GM23248 (cell line): ENCODE measurements around the gene OST4. TPM values are rescaled to one million over a fixed set of nuclear protein-coding genes. Genes with fewer than 3 reads are reported as not detected.

ENCODE experiments used
- DNase-seq: peaks from one replicate; pipeline ENCODE4 v3.0.0-alpha.2; 2015
- H2AFZ ChIP-seq: fragments of 200-600 bp; sonication (generic); 2 replicates; pipeline ENCODE4 v1.6.1; 2016; ENCODE audit warnings: antibody characterized with exemption
- H3F3A ChIP-seq: fragments of 200-600 bp; sonication (generic); 2 replicates; pipeline ENCODE4 v1.6.1; 2016; ENCODE audit warnings: mild to moderate bottlenecking, antibody characterized with exemption, mixed run types; ENCODE audit not compliant: insufficient read depth
- H3K27ac ChIP-seq: fragments of 200-600 bp; sonication (generic); 2 replicates; pipeline ENCODE4 v1.5.1; 2016; ENCODE audit warnings: mild to moderate bottlenecking
- H3K27me3 ChIP-seq: fragments of 200-600 bp; sonication (generic); replicated peaks from 2 replicates; pipeline ENCODE4 v1.6.1; 2016; ENCODE audit warnings: mild to moderate bottlenecking; ENCODE audit not compliant: insufficient read depth
- H3K36me3 ChIP-seq: fragments of 200-600 bp; sonication (generic); 2 replicates; pipeline ENCODE4 v1.6.1; 2016; ENCODE audit warnings: low read depth, mild to moderate bottlenecking
- H3K4me1 ChIP-seq: fragments of 200-600 bp; sonication (generic); 2 replicates; pipeline ENCODE4 v1.6.1; 2016; ENCODE audit warnings: mild to moderate bottlenecking; ENCODE audit not compliant: insufficient read depth
- H3K4me2 ChIP-seq: fragments of 200-600 bp; sonication (generic); one replicate; pipeline ENCODE4 v1.6.1; 2016; ENCODE audit warnings: mild to moderate bottlenecking; ENCODE audit not compliant: unreplicated experiment
- H3K4me3 ChIP-seq: fragments of 200-600 bp; sonication (generic); 2 replicates; pipeline ENCODE4 v1.5.1; 2016; ENCODE audit warnings: mild to moderate bottlenecking
- H3K79me2 ChIP-seq: fragments of 200-600 bp; sonication (generic); 2 replicates; pipeline ENCODE4 v1.6.1; 2016; ENCODE audit warnings: mild to moderate bottlenecking; ENCODE audit not compliant: insufficient read depth
- H3K9ac ChIP-seq: fragments of 200-600 bp; sonication (generic); 2 replicates; pipeline ENCODE4 v1.6.1; 2016; ENCODE audit warnings: mild to moderate bottlenecking
- H3K9me2 ChIP-seq: fragments of 200-600 bp; sonication (generic); 2 replicates; pipeline ENCODE4 v1.6.1; 2016; ENCODE audit warnings: mixed run types, mild to moderate bottlenecking, moderate library complexity; ENCODE audit not compliant: insufficient read depth
- H3K9me3 ChIP-seq: fragments of 200-600 bp; sonication (generic); one replicate; pipeline ENCODE4 v1.6.1; 2017; ENCODE audit warnings: low read depth
- H4K20me1 ChIP-seq: fragments of 200-600 bp; sonication (generic); 2 replicates; pipeline ENCODE4 v1.6.0; 2016; ENCODE audit not compliant: insufficient read depth
- EZH2 ChIP-seq: fragments of 200-600 bp; sonication (generic); IDR thresholded peaks from 2 replicates; pipeline ENCODE4 v1.6.1; 2018; ENCODE audit warnings: antibody characterized with exemption, mild to moderate bottlenecking; ENCODE audit not compliant: insufficient read depth, poor library complexity, severe bottlenecking
- EZH2phosphoT487 ChIP-seq: fragments of 200-600 bp; sonication (generic); IDR thresholded peaks from 2 replicates; pipeline ENCODE4 v1.6.1; 2018; ENCODE audit warnings: antibody characterized with exemption, moderate library complexity, mild to moderate bottlenecking, low read depth; ENCODE audit not compliant: insufficient read depth
- WGBS, 2 experiments: methylation state at CpG; one replicate each; pipeline ENCODE4 v1.1.6; 2015 to 2017; ENCODE audit warnings: low lambda C conversion rate in 2 of 2, low coverage in 1 of 2; ENCODE audit errors: missing lambda C conversion rate in 2 of 2; 5-methylcytosine and 5-hydroxymethylcytosine counted together
- in situ Hi-C: fragments of 300-500 bp; cut with MboI; formaldehyde crosslinking; loops from 2 replicates; pipeline ENCODE4 v1.15.0; 2020
- polyA plus RNA-seq: library from polyadenylated mRNA; unstranded; fragments of >200 nt; fragmentation: Nextera tagmentation; extraction: Ambion mirVana; gene quantifications from 2 replicates; pipeline ENCODE4 v1.2.1, GENCODE V29; 2016
- total RNA-seq: library from RNA; depleted of rRNA; stranded (reverse); fragments of >200 nt; shearing (Covaris generic); gene quantifications from 2 replicates; pipeline ENCODE4 v1.2.3, GENCODE V29; 2014

Gene OST4
- total and polyA plus RNA-seq, 2 experiments from 2014 or later = 499 to 942 TPM

DNA sequence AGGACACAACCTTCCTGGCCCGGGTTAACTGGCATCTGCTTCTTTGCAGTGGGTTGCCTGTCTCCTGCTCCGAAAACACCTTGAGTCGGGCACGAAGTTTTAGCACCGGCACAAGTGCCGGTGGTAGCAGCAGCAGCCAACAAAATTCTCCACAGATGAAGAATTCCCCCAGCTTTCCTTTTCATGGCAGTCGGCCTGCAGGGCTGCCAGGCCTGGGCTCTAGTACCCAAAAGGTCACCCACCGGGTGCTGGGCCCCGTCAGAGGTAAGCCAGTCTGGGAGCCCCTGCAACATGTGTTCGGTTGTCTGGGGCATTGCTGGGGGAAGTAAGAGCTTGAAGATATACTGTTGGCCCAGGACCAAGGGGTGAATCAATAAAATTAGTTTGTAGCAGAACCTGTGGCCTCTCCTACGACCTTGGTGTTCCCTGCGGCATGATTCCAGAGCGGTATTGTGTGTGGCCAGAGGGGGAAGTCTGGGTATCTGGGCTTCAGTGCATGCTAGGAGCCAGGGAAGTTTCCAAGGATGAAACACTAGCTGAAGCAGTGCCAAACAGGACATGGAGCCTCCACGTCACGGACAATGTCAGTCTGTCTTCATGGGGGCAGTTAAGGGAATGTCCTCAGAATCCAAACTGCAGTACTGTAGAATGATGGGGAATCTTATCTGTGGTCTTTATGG lies 12.2 kb downstream of the OST4 start:
- no peaks in the 10 kb centered on the region for H3K9me2 ChIP-seq
- H3K36me3 ChIP-seq = peaks cover 10% of the 10 kb centered on the region; the same call in 1 of the 2 replicates
- no peak overlapping the region for H3K4me3 ChIP-seq
- H2AFZ ChIP-seq = no peak overlapping the region
- 83 to 86% methylated on average over 15 of the region's 15 CpGs for WGBS, 2 experiments
- no peaks in the 10 kb centered on the region for H3K9me3 ChIP-seq
- H4K20me1 ChIP-seq = no peaks in the 10 kb centered on the region
- in situ Hi-C loops = no loop called here
- no peak overlapping the region for H3K4me2 ChIP-seq
- no peak overlapping the region for H3K9ac ChIP-seq
- no peaks in the 10 kb centered on the region for H3K4me1 ChIP-seq
- TF ChIP-seq EZH2 (no peak), EZH2phosphoT487 (no peak)
- DNase-seq = no peak
- H3F3A ChIP-seq = peaks cover 38% of the 10 kb centered on the region
- no peaks in the 10 kb centered on the region for H3K79me2 ChIP-seq
- no peak overlapping the region for H3K27ac ChIP-seq
- H3K27me3 ChIP-seq = no peaks in the 10 kb centered on the region

DNA sequence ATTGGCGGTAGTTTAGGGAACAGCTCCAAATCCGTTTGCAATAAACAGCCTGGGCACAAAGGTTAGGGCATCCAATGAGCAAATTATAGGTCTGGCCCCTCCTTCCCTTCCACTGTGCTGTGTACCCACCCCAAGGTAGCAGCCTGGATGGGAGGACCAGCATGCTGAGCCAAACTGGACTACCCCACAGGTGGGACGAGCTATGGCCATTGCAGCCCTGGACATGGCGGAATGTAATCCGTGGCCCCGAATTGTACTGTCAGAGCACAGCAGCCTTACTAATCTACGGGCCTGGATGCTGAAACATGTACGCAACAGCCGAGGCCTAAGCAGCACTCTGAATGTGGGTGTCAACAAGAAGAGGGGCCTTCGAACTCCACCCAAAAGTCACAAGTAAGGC lies 13.2 kb downstream of the OST4 start:
- in situ Hi-C loops = no loop called here
- H3K36me3 ChIP-seq = peaks cover 10% of the 10 kb centered on the region; the same call in 1 of the 2 replicates

DNA sequence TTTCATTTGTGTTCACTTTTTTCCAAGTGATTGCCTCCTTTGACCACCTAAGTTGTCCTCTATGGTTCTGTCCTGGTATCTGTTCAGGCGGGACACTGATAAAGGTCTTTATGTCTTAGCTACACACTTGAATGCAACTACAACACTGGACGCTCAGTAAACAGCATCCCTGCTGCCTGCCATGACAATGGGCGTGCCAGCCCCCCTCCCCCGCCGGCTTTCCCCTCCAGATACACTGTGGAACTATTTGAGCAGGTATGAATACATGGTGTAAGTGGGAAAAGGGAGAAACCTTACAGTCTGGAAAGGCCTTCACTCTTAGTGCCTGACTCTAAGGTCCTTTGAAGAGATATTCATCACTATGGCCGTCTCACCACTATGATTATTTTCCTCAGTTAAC lies 14.3 kb downstream of the OST4 start:
- no peaks in the 10 kb centered on the region for H3K9me3 ChIP-seq
- no peaks in the 10 kb centered on the region for H3K79me2 ChIP-seq
- in situ Hi-C loops = no loop called here
- no peak overlapping the region for H3K4me3 ChIP-seq
- WGBS, 2 experiments = 77 to 88% methylated on average over 6 of the region's 6 CpGs
- no peak overlapping the region for H3K27ac ChIP-seq
- no peaks in the 10 kb centered on the region for H4K20me1 ChIP-seq
- DNase-seq = no peak
- peaks cover 32% of the 10 kb centered on the region for H3F3A ChIP-seq
- H3K9me2 ChIP-seq = no peaks in the 10 kb centered on the region
- H3K9ac ChIP-seq = no peak overlapping the region
- H3K36me3 ChIP-seq = peaks cover 10% of the 10 kb centered on the region; the same call in 1 of the 2 replicates
- H3K27me3 ChIP-seq = no peaks in the 10 kb centered on the region
- no peak for TF ChIP-seq EZH2phosphoT487
- no peak for TF ChIP-seq EZH2
- H3K4me1 ChIP-seq = no peaks in the 10 kb centered on the region
- H3K4me2 ChIP-seq = no peak overlapping the region
- no peak overlapping the region for H2AFZ ChIP-seq

More for the DNA sequence above, 13.2 kb downstream of the OST4 start:
- Histone ChIP-seq H3K9me2 (no peaks in the 10 kb centered on the region), H3K79me2 (no peaks in the 10 kb centered on the region), H3K27ac (no peak overlapping the region), H3K9ac (no peak overlapping the region), H3K9me3 (no peaks in the 10 kb centered on the region), H2AFZ (no peak overlapping the region), H4K20me1 (no peaks in the 10 kb centered on the region), H3F3A (peaks cover 33% of the 10 kb centered on the region), H3K4me1 (no peaks in the 10 kb centered on the region), H3K4me3 (no peak overlapping the region), H3K4me2 (no peak overlapping the region), H3K27me3 (no peaks in the 10 kb centered on the region)
- TF ChIP-seq EZH2phosphoT487 (no peak), EZH2 (no peak)
- WGBS, 2 experiments = 91 to 95% methylated on average over 10 of the region's 10 CpGs
- no peak for DNase-seq

DNA sequence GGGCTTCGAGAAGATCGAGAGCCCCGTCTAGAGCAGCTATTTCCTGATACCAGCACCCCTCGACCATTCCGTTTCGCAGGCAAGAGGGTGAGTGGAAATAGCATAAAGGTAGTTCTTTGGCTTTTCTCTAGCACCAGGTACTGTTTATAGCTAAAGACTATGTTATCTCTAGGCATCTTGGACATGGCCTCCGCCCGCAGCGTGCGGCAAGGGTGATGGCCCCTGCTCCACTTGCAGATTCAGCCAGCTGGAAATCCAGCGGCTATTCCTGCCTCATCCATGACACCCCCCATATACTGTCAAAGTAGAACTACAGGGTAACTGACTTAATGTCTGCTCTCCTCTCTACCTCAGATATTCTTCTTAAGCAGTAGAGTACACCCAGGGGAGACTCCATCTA lies 16.7 kb downstream of the OST4 start:
- DNase-seq = no peak
- Histone ChIP-seq H3K9me3 (no peaks in the 10 kb centered on the region), H3K9me2 (no peaks in the 10 kb centered on the region), H3K79me2 (no peaks in the 10 kb centered on the region), H3K27ac (no peak overlapping the region), H3K9ac (no peak overlapping the region), H3K36me3 (peaks cover 10% of the 10 kb centered on the region; the same call in 1 of the 2 replicates), H2AFZ (no peak overlapping the region), H3F3A (peaks cover 11% of the 10 kb centered on the region), H4K20me1 (no peaks in the 10 kb centered on the region), H3K27me3 (no peaks in the 10 kb centered on the region), H3K4me1 (no peaks in the 10 kb centered on the region; the same call in 1 of the 2 replicates), H3K4me2 (no peak overlapping the region), H3K4me3 (no peak overlapping the region)
- no peak for TF ChIP-seq EZH2phosphoT487
- TF ChIP-seq EZH2 = no peak
- WGBS, 2 experiments = 96 to 99% methylated on average over 11 of the region's 11 CpGs
- in situ Hi-C loops = no loop called here
